Naive B cell (primary cell): ENCODE measurements around the gene PACSIN2. TPM values are rescaled to one million over a fixed set of nuclear protein-coding genes. Genes with fewer than 3 reads are reported as not detected.

Experiments used
- ATAC-seq, 2 donors: fragments of 150-1000 bp; cut with Tn5 transposase; 2 replicates each; pipeline ENCODE4 v1.10.0; 2021; ENCODE audit warnings: low read depth in 2 of 2, mild to moderate bottlenecking in 2 of 2, moderate library complexity in 2 of 2
- DNase-seq: peaks from one replicate; pipeline ENCODE4 v3.0.0; 2022
- H3K27ac Mint-ChIP-seq, 6 donors: one replicate each; pipeline ENCODE4 v1.8.0; 2020 to 2022; ENCODE audit warnings: mild to moderate bottlenecking in 6 of 6, mixed read lengths in 6 of 6, moderate library complexity in 5 of 6, inconsistent platforms in 2 of 6
- H3K27me3 Mint-ChIP-seq, 3 donors: one replicate each; pipeline ENCODE4 v1.8.0; 2021 to 2022; ENCODE audit warnings: mixed read lengths in 3 of 3, mild to moderate bottlenecking in 1 of 3
- H3K36me3 Mint-ChIP-seq, 2 donors: one replicate each; pipeline ENCODE4 v1.8.0; 2020 to 2022; ENCODE audit warnings: mixed read lengths in 2 of 2, inconsistent platforms in 1 of 2, mild to moderate bottlenecking in 1 of 2
- H3K4me1 Mint-ChIP-seq, 3 donors: one replicate each; pipeline ENCODE4 v1.8.0; 2020 to 2022; ENCODE audit warnings: mixed read lengths in 3 of 3, inconsistent platforms in 1 of 3, mild to moderate bottlenecking in 1 of 3, moderate library complexity in 1 of 3
- H3K4me3 Mint-ChIP-seq, 8 donors: one replicate each; pipeline ENCODE4 v1.8.0; 2020 to 2022; ENCODE audit warnings: mild to moderate bottlenecking in 8 of 8, mixed read lengths in 8 of 8, moderate library complexity in 8 of 8, inconsistent platforms in 2 of 8
- H3K9me3 Mint-ChIP-seq, 7 donors: one replicate each; pipeline ENCODE4 v1.8.0; 2020 to 2022; ENCODE audit warnings: mixed read lengths in 7 of 7, mild to moderate bottlenecking in 5 of 7, inconsistent platforms in 2 of 7, moderate library complexity in 1 of 7
- polyA plus RNA-seq, 6 donors: library from polyadenylated mRNA; unstranded; fragments of 300-500 nt; fragmentation: Illumina TruSeq; gene quantifications; one replicate each; pipeline ENCODE4 v1.2.3, GENCODE V29; 2021; ENCODE audit warnings: low read depth in 6 of 6

PACSIN2 gene
- polyA plus RNA-seq, 6 donors from 2014 or later, result 30.9 to 43.4 (median 37.3) TPM

GRCh38 chr22:42842658-42843370 lies 172.1 kb downstream of the PACSIN2 start:
- H3K36me3 Mint-ChIP-seq, result peaks cover 0 to 22% of the 10 kb centered on the region in 2 donors
- H3K4me1 Mint-ChIP-seq, result peaks cover 14 to 17% (median 16%) of the 10 kb centered on the region in 3 donors
- H3K27ac Mint-ChIP-seq, result peak overlapping the region in 3 of 6 donors; percentile 56 to 95 (median 79)
- no peak overlapping the region for H3K4me3 Mint-ChIP-seq
- H3K9me3 Mint-ChIP-seq, result no peaks in the 10 kb centered on the region
- DNase-seq, result no peak
- H3K27me3 Mint-ChIP-seq, result no peaks in the 10 kb centered on the region
- ATAC-seq, result no peak

- peaks cover 14 to 17% (median 16%) of the 10 kb centered on the region in 3 donors for H3K4me1 Mint-ChIP-seq
- no peak overlapping the region for H3K4me3 Mint-ChIP-seq
- no peaks in the 10 kb centered on the region for H3K27me3 Mint-ChIP-seq
- ATAC-seq (no peak), DNase-seq (no peak)
- H3K36me3 Mint-ChIP-seq, result peaks cover 0 to 22% of the 10 kb centered on the region in 2 donors
- H3K27ac Mint-ChIP-seq, result peak overlapping the region in 1 of 6 donors; percentile 86
- no peaks in the 10 kb centered on the region for H3K9me3 Mint-ChIP-seq
Measured at GRCh38 chr22:42841444-42841843, 173.5 kb downstream of the PACSIN2 start.

DNA sequence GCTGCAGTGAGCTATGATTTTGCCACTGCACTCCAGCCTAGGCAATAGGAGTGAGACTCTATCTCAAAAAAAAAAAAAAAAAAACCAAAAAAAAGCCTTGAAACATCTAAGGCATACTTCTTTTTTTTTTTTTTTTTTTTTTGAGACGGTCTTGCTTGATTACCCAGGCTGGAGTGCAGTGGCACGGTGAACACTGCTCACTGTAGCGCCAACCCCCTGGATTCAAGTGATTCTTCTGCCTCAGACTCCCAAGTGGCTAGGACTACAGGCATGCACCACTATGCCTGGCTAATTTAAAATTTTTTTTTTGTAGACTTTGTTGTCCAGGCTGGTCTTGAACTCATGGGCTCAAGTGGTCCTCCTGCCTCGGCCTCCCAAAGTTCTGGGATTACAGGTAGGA lies 177.4 kb downstream of the PACSIN2 start:
- ATAC-seq (no peak), DNase-seq (no peak)
- H3K36me3 Mint-ChIP-seq, result peaks cover 0 to 20% of the 10 kb centered on the region in 2 donors
- no peaks in the 10 kb centered on the region for H3K9me3 Mint-ChIP-seq
- no peak overlapping the region for H3K4me3 Mint-ChIP-seq
- peak overlapping the region in 1 of 6 donors; percentile 80 for H3K27ac Mint-ChIP-seq
- H3K4me1 Mint-ChIP-seq, result peaks cover 3 to 6% (median 4%) of the 10 kb centered on the region in 3 donors
- H3K27me3 Mint-ChIP-seq, result no peaks in the 10 kb centered on the region

DNA sequence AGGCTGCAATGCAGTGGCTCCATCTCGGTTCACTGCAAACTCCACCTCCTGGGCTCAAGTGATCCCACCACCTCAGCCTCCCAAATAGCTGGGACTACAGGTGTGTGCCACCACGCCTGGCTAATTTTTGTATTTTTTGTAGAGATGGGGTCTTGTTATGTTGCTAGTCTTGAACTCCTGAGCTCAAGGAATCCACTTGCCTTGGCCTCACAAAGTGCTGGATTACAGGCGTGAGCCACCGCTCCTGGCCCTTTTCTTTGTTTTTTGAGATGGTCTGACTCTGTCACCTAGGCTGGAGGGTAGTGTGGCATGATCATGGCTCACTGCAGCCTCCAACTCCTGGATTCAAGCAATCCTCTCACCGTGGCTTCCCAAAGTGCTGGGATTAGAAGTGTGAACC lies 178.9 kb downstream of the PACSIN2 start:
- no peak overlapping the region for H3K4me3 Mint-ChIP-seq
- H3K4me1 Mint-ChIP-seq, result peaks cover 3 to 6% (median 4%) of the 10 kb centered on the region in 3 donors
- H3K36me3 Mint-ChIP-seq, result peaks cover 0 to 14% of the 10 kb centered on the region in 2 donors
- ATAC-seq (no peak), DNase-seq (no peak)
- no peaks in the 10 kb centered on the region for H3K9me3 Mint-ChIP-seq
- H3K27ac Mint-ChIP-seq, result peak overlapping the region in 1 of 6 donors; percentile 33
- no peaks in the 10 kb centered on the region for H3K27me3 Mint-ChIP-seq

- no peaks in the 10 kb centered on the region for H3K27me3 Mint-ChIP-seq
- DNase-seq (no peak), ATAC-seq (no peak)
- no peak overlapping the region for H3K27ac Mint-ChIP-seq
- H3K4me3 Mint-ChIP-seq, result no peak overlapping the region
- H3K4me1 Mint-ChIP-seq, result no peaks in the 10 kb centered on the region
- no peaks in the 10 kb centered on the region for H3K9me3 Mint-ChIP-seq
- H3K36me3 Mint-ChIP-seq, result peaks cover 0 to 15% of the 10 kb centered on the region in 2 donors
Measured at GRCh38 chr22:42834177-42834949, 180.6 kb downstream of the PACSIN2 start.

DNA sequence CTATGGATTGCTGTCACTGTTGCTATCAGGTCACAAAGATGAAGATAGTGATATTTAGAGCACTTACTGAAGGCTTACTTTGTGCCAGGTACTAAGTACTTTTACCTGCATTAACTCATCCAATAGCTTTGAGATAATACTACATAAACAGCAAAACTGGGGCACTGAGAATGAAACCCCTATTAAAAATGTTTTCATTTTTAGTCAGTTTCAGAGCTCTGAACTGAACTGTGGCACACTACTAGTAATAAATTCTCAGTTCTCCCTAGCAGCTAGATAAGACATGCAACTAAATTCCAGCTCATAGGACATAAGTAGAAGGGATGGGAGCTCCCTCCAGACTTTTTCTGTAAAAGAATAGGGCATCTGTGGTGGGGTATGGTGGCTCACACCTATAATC lies 181.8 kb downstream of the PACSIN2 start:
- ATAC-seq (no peak), DNase-seq (no peak)
- Mint-ChIP-seq H3K4me1 (no peaks in the 10 kb centered on the region), H3K36me3 (peaks cover 0 to 15% of the 10 kb centered on the region in 2 donors), H3K4me3 (no peak overlapping the region), H3K9me3 (no peaks in the 10 kb centered on the region), H3K27ac (no peak overlapping the region), H3K27me3 (no peaks in the 10 kb centered on the region)

GRCh38 chr22:42831712-42832111 lies 183.2 kb downstream of the PACSIN2 start:
- Mint-ChIP-seq H3K27me3 (no peaks in the 10 kb centered on the region), H3K4me3 (no peak overlapping the region), H3K27ac (no peak overlapping the region), H3K36me3 (peaks cover 0 to 15% of the 10 kb centered on the region in 2 donors), H3K4me1 (no peaks in the 10 kb centered on the region), H3K9me3 (no peaks in the 10 kb centered on the region)
- DNase-seq (no peak), ATAC-seq (no peak)

- no peak for ATAC-seq
- H3K4me1 Mint-ChIP-seq, result no peaks in the 10 kb centered on the region
- DNase-seq, result no peak
- peaks cover 0 to 13% of the 10 kb centered on the region in 2 donors for H3K36me3 Mint-ChIP-seq
- H3K9me3 Mint-ChIP-seq, result no peaks in the 10 kb centered on the region
- no peak overlapping the region for H3K4me3 Mint-ChIP-seq
- H3K27me3 Mint-ChIP-seq, result no peaks in the 10 kb centered on the region
- no peak overlapping the region for H3K27ac Mint-ChIP-seq
Measured at GRCh38 chr22:42830161-42830560, 184.8 kb downstream of the PACSIN2 start.

- Mint-ChIP-seq H3K9me3 (no peaks in the 10 kb centered on the region), H3K27me3 (no peaks in the 10 kb centered on the region), H3K27ac (no peak overlapping the region), H3K4me1 (no peaks in the 10 kb centered on the region), H3K36me3 (peaks cover 0 to 14% of the 10 kb centered on the region in 2 donors), H3K4me3 (no peak overlapping the region)
- ATAC-seq (no peak), DNase-seq (no peak)
Measured at GRCh38 chr22:42829302-42829701, 185.6 kb downstream of the PACSIN2 start.

GRCh38 chr22:42825796-42826195 lies 189.2 kb downstream of the PACSIN2 start:
- Mint-ChIP-seq H3K9me3 (peaks cover 0 to 5% (median 0%) of the 10 kb centered on the region in 7 donors), H3K36me3 (peaks cover 0 to 18% of the 10 kb centered on the region in 2 donors), H3K27me3 (no peaks in the 10 kb centered on the region), H3K27ac (no peak overlapping the region), H3K4me3 (no peak overlapping the region), H3K4me1 (peaks cover 0 to 2% (median 1%) of the 10 kb centered on the region in 3 donors)
- ATAC-seq (no peak), DNase-seq (no peak)

- no peak overlapping the region for H3K27ac Mint-ChIP-seq
- H3K4me3 Mint-ChIP-seq, result no peak overlapping the region
- H3K27me3 Mint-ChIP-seq, result no peaks in the 10 kb centered on the region
- DNase-seq, result no peak
- H3K36me3 Mint-ChIP-seq, result peaks cover 4 to 17% of the 10 kb centered on the region in 2 donors
- peaks cover 0 to 5% (median 0%) of the 10 kb centered on the region in 7 donors for H3K9me3 Mint-ChIP-seq
- peaks cover 0 to 8% (median 6%) of the 10 kb centered on the region in 3 donors for H3K4me1 Mint-ChIP-seq
- no peak for ATAC-seq
Measured at GRCh38 chr22:42821386-42821785, 193.6 kb downstream of the PACSIN2 start.

DNA sequence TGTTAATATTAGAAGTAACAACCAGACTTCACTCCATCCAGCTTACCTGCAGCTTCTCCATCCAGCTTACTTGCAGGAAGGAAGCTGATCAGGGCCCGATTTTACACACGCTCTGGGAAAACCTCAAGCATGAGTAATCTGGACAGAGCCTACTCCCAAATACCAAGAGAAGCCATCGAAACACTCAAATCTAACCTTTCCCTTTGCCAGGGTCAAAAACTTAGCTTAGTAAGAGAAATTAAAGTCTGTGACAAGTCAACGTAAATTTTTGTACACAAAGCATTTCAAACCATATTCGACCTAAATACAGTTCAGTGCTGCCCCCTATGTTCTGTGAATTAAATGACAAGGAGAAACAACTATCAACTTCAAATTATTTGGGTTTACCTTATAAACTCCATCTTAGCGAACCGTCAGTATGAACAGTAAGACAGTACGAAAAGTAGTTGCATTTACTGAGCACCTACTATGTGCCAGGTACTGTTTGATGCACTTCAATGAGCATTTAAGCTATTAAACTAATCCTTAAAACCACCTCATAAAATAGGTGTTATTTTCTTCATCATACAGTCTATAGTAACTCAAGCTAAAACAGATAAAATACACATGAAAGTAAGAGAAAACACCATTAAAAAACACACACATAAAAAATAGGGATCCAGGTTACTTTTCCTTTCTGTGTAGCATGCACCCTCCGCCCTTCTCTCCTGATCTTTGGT lies 194.7 kb downstream of the PACSIN2 start:
- DNase-seq, result peak; percentile 36
- Mint-ChIP-seq H3K4me3 (peak overlapping the region in 1 of 8 donors; percentile 16), H3K9me3 (peaks cover 0 to 5% (median 0%) of the 10 kb centered on the region in 7 donors), H3K27ac (peak overlapping the region in 4 of 6 donors; percentile 42 to 75 (median 58)), H3K4me1 (peaks cover 0 to 8% (median 6%) of the 10 kb centered on the region in 3 donors), H3K27me3 (no peaks in the 10 kb centered on the region), H3K36me3 (peaks cover 6 to 17% of the 10 kb centered on the region in 2 donors)
- ATAC-seq, result no peak
